SJSA1 (cell line): ENCODE data around the gene ULK4. TPM values are rescaled to one million over a fixed set of nuclear protein-coding genes. Genes with fewer than 3 reads are reported as not detected.
"Not testable (repeated sequence)": the region's sequence is repeated elsewhere in the genome, so short reads cannot be mapped to it uniquely, and the experiment has no call there.

Source experiments
- DNase-seq, 2 experiments: peaks; one replicate each; pipeline ENCODE4 v3.0.0-alpha.2; 2015 to 2020; ENCODE audit warnings: low spot score in 2 of 2, low read depth in 1 of 2
- H3K27ac ChIP-seq: fragments of 250-450 bp; sonication (Bioruptor Pico); 2 replicates; pipeline ENCODE4 v1.5.1; 2020; ENCODE audit warnings: mild to moderate bottlenecking, moderate library complexity
- H3K27me3 ChIP-seq: fragments of 250-450 bp; sonication (Bioruptor Pico); replicated peaks from 2 replicates; pipeline ENCODE4 v1.5.1; 2020; ENCODE audit warnings: mild to moderate bottlenecking, moderate library complexity
- H3K36me3 ChIP-seq: fragments of 250-450 bp; sonication (Bioruptor Pico); 2 replicates; pipeline ENCODE4 v1.5.1; 2020; ENCODE audit warnings: mild to moderate bottlenecking
- H3K4me1 ChIP-seq: fragments of 250-450 bp; sonication (Bioruptor Pico); replicated peaks from 2 replicates; pipeline ENCODE4 v1.6.1; 2021; ENCODE audit warnings: mild to moderate bottlenecking
- H3K4me3 ChIP-seq: fragments of 250-450 bp; sonication (Bioruptor Pico); 2 replicates; pipeline ENCODE4 v1.5.1; 2020; ENCODE audit warnings: mild to moderate bottlenecking
- H3K9me3 ChIP-seq: fragments of 250-450 bp; sonication (Bioruptor Pico); replicated peaks from 2 replicates; pipeline ENCODE4 v1.5.1; 2020; ENCODE audit warnings: mild to moderate bottlenecking
- total RNA-seq: library from RNA; depleted of rRNA; stranded (reverse); fragments of >200 nt; shearing (Covaris generic); gene quantifications from 2 replicates; pipeline ENCODE4 v1.2.3, GENCODE V29; 2014

Gene ULK4
- total RNA-seq, 1 experiment from 2014 or later, result 10.9 TPM

DNA sequence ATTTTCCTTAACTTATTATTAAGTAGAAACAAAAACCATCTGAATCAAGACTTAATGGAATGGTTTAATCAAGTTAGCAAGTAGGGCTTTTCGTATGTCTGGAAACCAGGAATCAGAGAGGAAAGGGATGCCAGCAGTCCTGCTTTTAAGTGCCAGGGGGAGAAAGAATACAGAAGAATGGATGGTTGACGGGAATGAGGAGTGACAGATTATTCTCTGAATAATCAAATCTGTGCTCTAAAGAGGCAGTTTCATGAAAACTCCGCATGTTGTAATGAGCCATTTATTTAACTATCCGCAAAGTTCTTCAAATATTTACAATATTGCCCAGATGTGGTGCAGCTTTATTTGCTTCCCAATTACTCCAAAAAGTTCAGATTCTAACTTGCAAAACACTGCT is 659.6 kb downstream of the ULK4 start:
- H3K27ac ChIP-seq, result no peak overlapping the region

DNA sequence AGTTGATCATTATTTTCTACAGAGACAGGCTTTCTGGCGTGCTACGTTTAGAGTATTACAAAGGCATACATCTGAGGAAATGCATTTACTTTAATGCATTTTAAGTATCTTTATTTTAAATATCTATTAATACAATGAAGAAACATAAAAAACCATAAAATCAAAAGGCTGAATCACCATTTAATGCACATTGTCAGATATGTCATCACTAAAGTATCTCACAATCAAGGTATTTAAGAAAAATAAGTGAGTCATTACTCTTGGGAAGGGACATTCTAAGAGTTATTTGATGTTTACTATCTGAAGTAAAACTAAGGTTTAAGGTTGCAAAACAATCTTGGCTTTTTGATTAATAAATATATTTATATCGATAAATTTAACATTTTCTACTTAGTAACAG is 660.4 kb downstream of the ULK4 start:
- Histone ChIP-seq H3K4me1 (no peaks in the 10 kb centered on the region), H3K27me3 (no peaks in the 10 kb centered on the region), H3K9me3 (no peaks in the 10 kb centered on the region), H3K27ac (no peak overlapping the region), H3K4me3 (no peak overlapping the region), H3K36me3 (no peaks in the 10 kb centered on the region)
- DNase-seq, result no peak

More for the DNA sequence above, 659.6 kb downstream of the ULK4 start:
- Histone ChIP-seq H3K4me1 (no peaks in the 10 kb centered on the region), H3K9me3 (no peaks in the 10 kb centered on the region), H3K27me3 (no peaks in the 10 kb centered on the region), H3K4me3 (no peak overlapping the region), H3K36me3 (no peaks in the 10 kb centered on the region)
- no peak for DNase-seq

DNA sequence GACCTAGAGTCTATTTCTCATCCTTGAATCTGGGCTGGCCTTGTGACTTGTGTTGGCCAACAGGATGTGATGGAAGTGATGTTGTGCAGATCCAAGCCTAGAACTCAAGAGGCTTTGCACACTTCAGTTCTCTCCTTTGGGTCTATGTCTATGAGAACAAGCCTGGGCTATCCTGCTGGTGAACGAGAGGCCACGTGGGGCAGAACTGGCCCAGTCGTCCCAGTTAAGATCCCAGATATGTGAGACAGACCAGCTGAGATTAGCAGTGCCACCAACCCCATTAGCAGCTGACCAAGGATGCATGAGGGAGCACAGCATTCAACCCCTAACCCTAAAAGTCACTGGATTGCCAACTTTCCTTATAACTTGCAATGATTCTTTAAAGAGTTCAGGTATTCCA is 662.9 kb downstream of the ULK4 start:
- Histone ChIP-seq H3K27ac (no peak overlapping the region), H3K36me3 (no peaks in the 10 kb centered on the region), H3K9me3 (no peaks in the 10 kb centered on the region), H3K4me1 (no peaks in the 10 kb centered on the region), H3K4me3 (no peak overlapping the region), H3K27me3 (no peaks in the 10 kb centered on the region)
- no peak for DNase-seq

DNA sequence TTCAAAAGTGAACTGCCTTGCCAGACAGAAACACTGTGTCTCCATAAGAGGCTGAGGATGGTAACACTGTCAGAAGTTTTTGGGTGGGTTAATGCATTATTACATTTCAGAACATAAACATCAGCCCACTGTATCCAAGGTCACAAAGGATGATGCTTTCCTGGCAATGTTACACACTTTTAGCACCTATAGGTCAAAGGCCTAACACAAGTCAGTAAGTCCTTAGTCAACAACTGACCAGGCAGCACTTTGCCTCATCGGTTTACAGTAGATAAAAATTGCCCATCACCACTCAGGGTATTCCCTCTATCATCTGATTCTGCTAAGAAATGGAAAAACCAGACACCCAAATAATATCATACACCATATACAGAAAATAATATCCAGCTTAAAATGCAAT is 664.2 kb downstream of the ULK4 start:
- Histone ChIP-seq H3K27ac (no peak overlapping the region), H3K4me1 (no peaks in the 10 kb centered on the region), H3K4me3 (no peak overlapping the region), H3K27me3 (no peaks in the 10 kb centered on the region), H3K9me3 (no peaks in the 10 kb centered on the region), H3K36me3 (no peaks in the 10 kb centered on the region)
- DNase-seq, result no peak

DNA sequence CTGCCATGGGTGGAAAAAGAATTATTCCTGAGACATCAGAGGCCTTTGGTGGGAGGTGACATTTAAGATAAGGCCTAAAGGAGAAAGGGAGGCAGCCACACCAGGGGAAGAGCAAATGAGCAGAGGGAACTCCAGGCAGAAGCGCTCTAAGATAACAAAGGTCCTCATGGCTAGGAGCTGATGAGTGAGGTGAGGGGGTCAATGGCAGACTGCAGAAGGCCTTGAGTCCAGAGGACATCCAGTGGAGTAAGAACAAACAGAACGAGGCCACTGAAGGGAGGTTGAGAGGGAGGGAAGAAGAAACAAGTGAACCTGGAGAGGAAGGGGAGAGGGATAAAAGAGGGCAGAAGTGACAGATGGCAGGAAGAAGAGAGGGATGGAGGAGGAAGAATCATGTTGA is 665.3 kb downstream of the ULK4 start:
- Histone ChIP-seq H3K4me1 (no peaks in the 10 kb centered on the region), H3K36me3 (no peaks in the 10 kb centered on the region), H3K9me3 (no peaks in the 10 kb centered on the region), H3K27ac (no peak overlapping the region), H3K27me3 (no peaks in the 10 kb centered on the region), H3K4me3 (no peak overlapping the region)
- DNase-seq, result no peak

DNA sequence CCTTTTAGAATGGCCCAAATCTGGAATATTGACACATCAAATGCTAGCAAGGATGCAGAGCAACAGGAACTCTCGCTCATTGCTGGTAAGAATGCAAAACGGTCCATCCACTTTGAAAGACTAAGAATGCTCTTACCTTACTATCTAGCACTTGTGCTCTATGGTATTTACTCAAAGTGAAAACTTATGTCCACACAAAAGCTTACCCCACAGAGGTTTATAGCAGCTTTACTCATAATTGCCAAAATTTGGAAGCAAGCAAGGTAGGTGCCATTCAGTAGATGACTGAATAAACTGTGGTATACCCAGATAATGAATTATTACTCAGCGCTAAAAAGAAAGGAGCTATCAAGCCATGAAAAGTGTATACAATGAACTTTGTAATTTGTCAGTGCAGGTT is 666.2 kb downstream of the ULK4 start:
- no peak overlapping the region for H3K4me3 ChIP-seq
- H3K4me1 ChIP-seq, result no peaks in the 10 kb centered on the region
- no peak overlapping the region for H3K27ac ChIP-seq
- H3K36me3 ChIP-seq, result no peaks in the 10 kb centered on the region
- no peaks in the 10 kb centered on the region for H3K27me3 ChIP-seq
- H3K9me3 ChIP-seq, result no peaks in the 10 kb centered on the region
- DNase-seq, result no peak

DNA sequence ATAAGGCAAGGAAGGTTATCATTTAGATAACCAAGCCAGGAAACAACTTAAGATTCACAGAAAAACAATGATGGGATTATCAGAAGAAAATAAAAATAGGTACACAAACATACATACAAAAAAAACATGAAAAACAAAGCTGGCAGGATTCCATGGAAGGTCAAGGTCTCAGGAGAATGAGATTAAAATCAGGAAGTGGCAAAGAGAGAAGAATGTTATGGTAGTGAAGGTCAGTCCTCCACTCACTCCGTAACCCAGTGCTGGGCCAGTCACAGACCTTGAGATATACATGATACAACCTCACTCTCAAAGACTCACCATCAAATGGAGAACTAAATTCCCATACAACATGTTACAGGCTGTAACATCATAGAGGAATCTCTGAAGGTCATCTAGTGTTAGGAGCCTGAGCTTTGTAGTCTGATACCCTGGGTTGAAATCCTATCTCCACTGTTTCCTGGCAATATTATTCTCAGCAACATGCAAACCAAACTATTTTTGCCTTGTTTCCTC is 668.7 kb downstream of the ULK4 start:
- H3K36me3 ChIP-seq, result no peaks in the 10 kb centered on the region
- no peak overlapping the region for H3K27ac ChIP-seq
- DNase-seq, result no peak
- no peak overlapping the region for H3K4me3 ChIP-seq
- H3K4me1 ChIP-seq, result no peaks in the 10 kb centered on the region
- H3K9me3 ChIP-seq, result no peaks in the 10 kb centered on the region
- H3K27me3 ChIP-seq, result no peaks in the 10 kb centered on the region

DNA sequence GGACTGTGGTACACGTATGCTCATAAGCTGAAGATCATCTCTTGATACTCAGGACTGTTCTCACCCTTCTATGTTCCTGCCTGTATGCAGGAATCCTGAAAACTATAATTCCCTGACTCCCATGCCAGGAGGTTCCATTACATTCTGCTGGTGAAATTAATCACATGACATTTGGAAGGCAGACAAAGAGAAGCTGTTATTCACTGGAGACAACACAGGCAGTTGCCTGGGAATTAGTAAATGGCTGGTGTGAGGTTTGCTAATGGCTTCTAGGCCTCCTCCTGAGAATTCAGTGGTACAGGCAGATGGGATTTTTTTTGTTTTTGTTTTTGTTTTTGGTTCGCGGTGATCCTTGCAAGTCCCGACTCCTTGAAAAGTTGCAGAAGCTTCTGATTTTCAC is 671.2 kb downstream of the ULK4 start:
- Histone ChIP-seq H3K27ac (no peak overlapping the region), H3K27me3 (no peaks in the 10 kb centered on the region), H3K36me3 (no peaks in the 10 kb centered on the region), H3K4me1 (no peaks in the 10 kb centered on the region), H3K9me3 (no peaks in the 10 kb centered on the region), H3K4me3 (no peak overlapping the region)
- DNase-seq, result no peak

DNA sequence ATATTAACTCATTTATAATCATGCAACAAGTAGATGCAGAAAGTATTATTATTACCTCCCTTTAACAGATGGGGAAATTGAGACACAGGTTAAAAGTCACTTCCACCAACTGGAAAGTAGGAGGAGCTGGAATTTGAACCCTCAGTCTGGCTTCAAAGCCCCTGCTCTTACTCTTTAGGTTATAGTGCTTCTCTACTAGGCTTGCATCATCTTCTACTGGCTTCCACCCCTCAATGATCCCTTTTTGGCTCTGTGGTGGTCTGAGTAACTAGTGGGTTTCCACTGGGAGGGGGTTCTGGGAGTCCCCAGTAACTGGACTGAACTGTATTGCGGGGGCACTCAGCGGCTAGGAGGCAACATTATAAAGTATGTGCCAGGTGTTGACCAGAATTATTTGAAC is 671.6 kb downstream of the ULK4 start:
- no peak overlapping the region for H3K27ac ChIP-seq
- no peaks in the 10 kb centered on the region for H3K27me3 ChIP-seq
- H3K36me3 ChIP-seq, result no peaks in the 10 kb centered on the region

DNA sequence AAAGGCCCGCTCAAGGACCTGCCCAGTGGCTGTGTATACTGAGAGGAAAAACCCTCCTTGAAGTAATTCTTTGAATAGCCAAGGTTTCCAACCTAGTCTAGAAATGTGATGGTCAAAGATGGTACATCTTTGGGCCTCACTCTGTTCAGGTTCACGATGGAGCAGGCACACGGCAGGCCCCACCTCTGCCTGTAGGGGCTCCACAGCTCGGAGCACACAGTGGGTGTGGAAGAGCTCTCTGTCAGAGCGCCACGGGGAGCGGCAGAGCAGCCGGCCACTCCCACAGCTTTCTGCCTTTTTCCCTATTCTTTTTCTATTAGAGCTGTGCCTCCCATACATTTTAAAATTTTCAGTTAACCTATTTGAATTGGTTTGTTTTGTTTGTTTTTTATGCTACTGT is 673.1 kb downstream of the ULK4 start:
- H3K9me3 ChIP-seq, result no peaks in the 10 kb centered on the region
- H3K4me3 ChIP-seq, result no peak overlapping the region
- no peaks in the 10 kb centered on the region for H3K36me3 ChIP-seq
- no peak overlapping the region for H3K27ac ChIP-seq
- no peak for DNase-seq
- no peaks in the 10 kb centered on the region for H3K4me1 ChIP-seq
- no peaks in the 10 kb centered on the region for H3K27me3 ChIP-seq

More for the DNA sequence above, 671.6 kb downstream of the ULK4 start:
- Histone ChIP-seq H3K4me3 (no peak overlapping the region), H3K9me3 (no peaks in the 10 kb centered on the region), H3K4me1 (no peaks in the 10 kb centered on the region)
- no peak for DNase-seq

DNA sequence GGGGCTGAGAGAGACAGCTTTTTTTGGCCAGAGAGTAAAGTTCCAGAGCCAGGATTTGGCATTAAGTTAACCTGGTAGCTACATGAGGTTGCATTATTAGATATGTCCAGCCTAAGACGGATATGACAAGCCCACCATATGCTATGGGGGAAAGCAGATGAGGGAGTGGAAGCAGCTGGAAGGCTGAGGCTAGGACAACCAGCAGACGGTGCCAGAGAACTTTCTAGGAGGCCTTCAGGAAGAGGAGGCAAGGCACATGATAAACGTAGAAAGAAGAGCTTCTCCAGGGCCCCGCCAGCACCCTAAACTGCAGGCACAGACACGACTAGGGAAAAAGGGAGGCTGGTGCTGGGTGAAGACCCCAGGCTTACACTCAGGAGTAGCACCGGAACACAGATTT is 675.6 kb downstream of the ULK4 start:
- H3K4me3 ChIP-seq, result no peak overlapping the region
- no peak for DNase-seq
- H3K9me3 ChIP-seq, result no peaks in the 10 kb centered on the region
- H3K27ac ChIP-seq, result no peak overlapping the region
- no peaks in the 10 kb centered on the region for H3K36me3 ChIP-seq
- no peaks in the 10 kb centered on the region for H3K4me1 ChIP-seq
- no peaks in the 10 kb centered on the region for H3K27me3 ChIP-seq

DNA sequence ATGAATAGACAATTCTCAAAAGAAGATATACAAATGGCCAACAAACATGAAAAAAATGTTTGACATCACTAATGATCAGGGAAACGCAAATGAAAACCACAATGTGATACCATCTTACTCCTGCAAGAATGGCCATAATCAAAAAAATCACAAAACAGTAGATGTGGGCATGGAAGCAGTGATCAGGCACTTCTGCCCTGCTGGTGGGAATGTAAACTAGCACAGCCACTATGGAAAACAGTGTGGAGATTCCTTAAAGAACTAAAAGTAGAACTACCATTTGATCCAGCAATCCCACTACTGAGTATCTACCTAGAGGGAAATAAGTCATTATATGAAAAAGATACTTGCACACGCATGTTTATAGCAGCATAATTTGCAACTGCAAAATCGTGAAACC is 677.0 kb downstream of the ULK4 start:
- not testable (repeated sequence) for H3K9me3 ChIP-seq, H3K27me3 ChIP-seq, H3K4me1 ChIP-seq, H3K27ac ChIP-seq, H3K36me3 ChIP-seq, DNase-seq, H3K4me3 ChIP-seq

DNA sequence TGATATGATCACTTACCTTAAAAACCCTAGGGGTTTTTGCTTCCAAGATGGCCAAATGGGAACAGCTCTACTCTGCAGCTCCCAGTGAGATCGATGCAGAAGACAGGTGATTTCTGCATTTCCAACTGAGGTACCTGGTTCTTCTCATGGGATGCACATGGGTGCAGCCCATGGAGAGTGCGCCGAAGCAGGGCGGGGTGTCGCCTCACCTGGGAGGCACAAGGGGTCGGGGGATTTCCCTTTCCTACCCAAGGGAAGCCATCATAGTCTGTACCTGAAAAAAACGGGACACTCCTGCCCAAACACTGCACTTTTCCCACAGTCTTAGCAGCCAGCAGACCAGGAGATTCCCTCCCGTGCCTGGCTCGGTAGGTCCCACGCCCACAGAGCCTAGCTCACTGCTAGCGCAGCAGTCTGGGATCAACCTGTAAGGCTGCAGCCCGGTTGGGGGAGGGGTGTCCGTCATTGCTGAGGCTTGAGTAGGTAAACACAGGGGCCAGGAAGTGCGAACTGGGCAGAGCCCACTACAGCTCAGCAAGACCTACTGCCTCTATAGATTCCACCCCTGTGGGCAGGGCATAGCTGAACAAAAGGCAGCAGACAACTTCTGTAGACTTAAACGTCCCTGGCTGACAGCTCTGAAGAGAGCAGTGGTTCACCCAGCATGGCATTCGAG is 684.0 kb downstream of the ULK4 start:
- H3K9me3 ChIP-seq, result no peaks in the 10 kb centered on the region
- H3K27ac ChIP-seq, result no peak overlapping the region
- no peaks in the 10 kb centered on the region for H3K27me3 ChIP-seq
- no peak overlapping the region for H3K4me3 ChIP-seq
- DNase-seq, result no peak
- no peaks in the 10 kb centered on the region for H3K36me3 ChIP-seq
- peaks cover 9% of the 10 kb centered on the region for H3K4me1 ChIP-seq

DNA sequence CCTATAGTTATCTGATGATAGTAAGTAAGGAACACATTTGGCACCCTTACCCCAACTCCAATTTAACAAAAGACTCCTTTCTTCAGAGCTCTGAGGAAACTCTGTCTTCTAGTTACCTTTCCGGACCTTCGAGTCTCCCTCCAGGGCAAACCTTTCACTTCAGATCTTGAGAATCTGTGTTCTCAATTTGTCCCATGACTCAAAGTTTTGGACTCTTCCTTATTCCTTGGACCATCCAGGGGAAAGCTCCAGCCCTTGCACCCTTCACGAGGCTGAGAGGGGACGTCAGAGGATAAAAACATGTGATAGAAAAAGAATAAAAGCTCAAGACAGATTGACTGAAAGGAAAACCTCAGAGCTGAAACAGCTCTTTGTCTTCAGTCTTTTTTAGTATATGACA is 685.7 kb downstream of the ULK4 start:
- DNase-seq, result no peak
- no peaks in the 10 kb centered on the region for H3K9me3 ChIP-seq
- H3K27me3 ChIP-seq, result no peaks in the 10 kb centered on the region
- no peak overlapping the region for H3K27ac ChIP-seq
- no peaks in the 10 kb centered on the region for H3K36me3 ChIP-seq
- H3K4me1 ChIP-seq, result peaks cover 9% of the 10 kb centered on the region
- no peak overlapping the region for H3K4me3 ChIP-seq
